ENCODE results near the gene PDCD5. TPM values are rescaled to one million over a fixed set of nuclear protein-coding genes. Genes with fewer than 3 reads are reported as not detected.
A peak's percentile ranks its signal among the peaks of the same experiment; 100 is the strongest.

Gene PDCD5
- total RNA-seq, 1 experiment from 2014 or later: 246 TPM

DNA sequence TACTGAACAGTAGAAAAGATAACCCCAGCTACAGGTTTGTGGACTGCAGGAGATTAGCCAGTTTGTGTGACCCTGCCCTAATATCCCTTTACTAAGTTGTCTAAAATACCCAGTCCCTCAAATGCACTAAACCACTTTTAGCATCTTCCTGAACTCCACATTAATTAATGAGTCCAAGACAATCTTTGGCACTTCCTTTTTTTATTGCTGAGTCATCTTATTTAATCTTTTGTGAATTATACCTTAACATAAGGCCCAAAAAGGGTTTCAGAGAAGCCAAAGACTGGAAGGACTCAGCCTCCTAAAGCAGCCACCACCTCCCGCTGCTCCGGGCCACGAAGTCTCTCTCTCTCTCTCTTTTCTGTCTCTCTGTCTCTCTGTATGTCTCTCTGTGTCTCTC lies 48.8 kb upstream of the PDCD5 start:
- POLR2A ChIA-PET: no interaction called here
- DNase-seq (ENCODE audit: low read depth, low spot score) (no peak), ATAC-seq (no peak)
- BruUV-seq (replicated peaks): no TSS peak
- Histone ChIP-seq H3K27me3 (ENCODE audit: control insufficient read depth, insufficient read depth, low read length) (no peaks in the 10 kb centered on the region), H3K4me1 (ENCODE audit: control insufficient read depth, insufficient read depth, low read length) (no peaks in the 10 kb centered on the region), H3K9me3 (ENCODE audit: control insufficient read depth, insufficient read depth, low read depth, low read length) (peaks cover 10% of the 10 kb centered on the region; the same call in 1 of the 2 replicates), H3K27ac (ENCODE audit: low read length) (no peak overlapping the region), H3K36me3 (ENCODE audit: control insufficient read depth, insufficient read depth, low read length) (no peaks in the 10 kb centered on the region), H3K4me3 (ENCODE audit: low read depth in 2 of 2, low read length in 2 of 2) (no peak overlapping the region)
- intact Hi-C loops (cut with micrococcal nuclease; ENCODE audit: unreplicated experiment): no loop called here
- CTCF ChIA-PET: no interaction called here
- in situ Hi-C loops (cut with HindIII; ENCODE audit: low pct_unique_long_range_greater_than_20kb, low sequenced_read_pairs): no loop called here
- TF ChIP-seq, protein P1, sequence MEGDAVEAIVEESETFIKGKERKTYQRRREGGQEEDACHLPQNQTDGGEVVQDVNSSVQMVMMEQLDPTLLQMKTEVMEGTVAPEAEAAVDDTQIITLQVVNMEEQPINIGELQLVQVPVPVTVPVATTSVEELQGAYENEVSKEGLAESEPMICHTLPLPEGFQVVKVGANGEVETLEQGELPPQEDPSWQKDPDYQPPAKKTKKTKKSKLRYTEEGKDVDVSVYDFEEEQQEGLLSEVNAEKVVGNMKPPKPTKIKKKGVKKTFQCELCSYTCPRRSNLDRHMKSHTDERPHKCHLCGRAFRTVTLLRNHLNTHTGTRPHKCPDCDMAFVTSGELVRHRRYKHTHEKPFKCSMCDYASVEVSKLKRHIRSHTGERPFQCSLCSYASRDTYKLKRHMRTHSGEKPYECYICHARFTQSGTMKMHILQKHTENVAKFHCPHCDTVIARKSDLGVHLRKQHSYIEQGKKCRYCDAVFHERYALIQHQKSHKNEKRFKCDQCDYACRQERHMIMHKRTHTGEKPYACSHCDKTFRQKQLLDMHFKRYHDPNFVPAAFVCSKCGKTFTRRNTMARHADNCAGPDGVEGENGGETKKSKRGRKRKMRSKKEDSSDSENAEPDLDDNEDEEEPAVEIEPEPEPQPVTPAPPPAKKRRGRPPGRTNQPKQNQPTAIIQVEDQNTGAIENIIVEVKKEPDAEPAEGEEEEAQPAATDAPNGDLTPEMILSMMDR (IDR thresholded peaks at IDR 0.05): no peak
- TF ChIP-seq SIN3A (IDR thresholded peaks at IDR 0.05; ENCODE audit: borderline replicate concordance, insufficient read depth, low read depth, low read length): no peak
- no peak for TF ChIP-seq POLR2AphosphoS5 (IDR thresholded peaks at IDR 0.05; ENCODE audit: low read depth, low read length)
- TF ChIP-seq TCF7L2 (IDR thresholded peaks at IDR 0.05; ENCODE audit: low read depth, low read length): no peak
- TF ChIP-seq, protein P2, sequence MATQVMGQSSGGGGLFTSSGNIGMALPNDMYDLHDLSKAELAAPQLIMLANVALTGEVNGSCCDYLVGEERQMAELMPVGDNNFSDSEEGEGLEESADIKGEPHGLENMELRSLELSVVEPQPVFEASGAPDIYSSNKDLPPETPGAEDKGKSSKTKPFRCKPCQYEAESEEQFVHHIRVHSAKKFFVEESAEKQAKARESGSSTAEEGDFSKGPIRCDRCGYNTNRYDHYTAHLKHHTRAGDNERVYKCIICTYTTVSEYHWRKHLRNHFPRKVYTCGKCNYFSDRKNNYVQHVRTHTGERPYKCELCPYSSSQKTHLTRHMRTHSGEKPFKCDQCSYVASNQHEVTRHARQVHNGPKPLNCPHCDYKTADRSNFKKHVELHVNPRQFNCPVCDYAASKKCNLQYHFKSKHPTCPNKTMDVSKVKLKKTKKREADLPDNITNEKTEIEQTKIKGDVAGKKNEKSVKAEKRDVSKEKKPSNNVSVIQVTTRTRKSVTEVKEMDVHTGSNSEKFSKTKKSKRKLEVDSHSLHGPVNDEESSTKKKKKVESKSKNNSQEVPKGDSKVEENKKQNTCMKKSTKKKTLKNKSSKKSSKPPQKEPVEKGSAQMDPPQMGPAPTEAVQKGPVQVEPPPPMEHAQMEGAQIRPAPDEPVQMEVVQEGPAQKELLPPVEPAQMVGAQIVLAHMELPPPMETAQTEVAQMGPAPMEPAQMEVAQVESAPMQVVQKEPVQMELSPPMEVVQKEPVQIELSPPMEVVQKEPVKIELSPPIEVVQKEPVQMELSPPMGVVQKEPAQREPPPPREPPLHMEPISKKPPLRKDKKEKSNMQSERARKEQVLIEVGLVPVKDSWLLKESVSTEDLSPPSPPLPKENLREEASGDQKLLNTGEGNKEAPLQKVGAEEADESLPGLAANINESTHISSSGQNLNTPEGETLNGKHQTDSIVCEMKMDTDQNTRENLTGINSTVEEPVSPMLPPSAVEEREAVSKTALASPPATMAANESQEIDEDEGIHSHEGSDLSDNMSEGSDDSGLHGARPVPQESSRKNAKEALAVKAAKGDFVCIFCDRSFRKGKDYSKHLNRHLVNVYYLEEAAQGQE (IDR thresholded peaks at IDR 0.05; ENCODE audit: insufficient read depth in 1 of 2, low read depth in 2 of 2, low read length in 1 of 2): no peak

GRCh38 chr19:32537580-32537979 lies 43.4 kb upstream of the PDCD5 start:
- Histone ChIP-seq H3K27me3 (ENCODE audit: control insufficient read depth, insufficient read depth, low read length) (no peaks in the 10 kb centered on the region), H3K36me3 (ENCODE audit: control insufficient read depth, insufficient read depth, low read length) (no peaks in the 10 kb centered on the region), H3K4me1 (ENCODE audit: control insufficient read depth, insufficient read depth, low read length) (no peaks in the 10 kb centered on the region), H3K27ac (ENCODE audit: low read length) (no peak overlapping the region), H3K4me3 (ENCODE audit: low read depth in 2 of 2, low read length in 2 of 2) (no peak overlapping the region), H3K9me3 (ENCODE audit: control insufficient read depth, insufficient read depth, low read depth, low read length) (no peaks in the 10 kb centered on the region)
- TF ChIP-seq, protein P2 (IDR thresholded peaks at IDR 0.05; ENCODE audit: insufficient read depth in 1 of 2, low read depth in 2 of 2, low read length in 1 of 2): peak in 1 of 2 experiments; percentile 47; a peak in 1 of 4 replicates
- TF ChIP-seq, protein P1 (IDR thresholded peaks at IDR 0.05): no peak
- in situ Hi-C loops (cut with HindIII; ENCODE audit: low pct_unique_long_range_greater_than_20kb, low sequenced_read_pairs): no loop called here
- ChIA-PET CTCF (interaction anchor here (0.7 kb wide), 1 partner anchor 123 kb away, joined by 3 read pairs; no protein-coding TSS in a partner anchor), POLR2A (no interaction called here)
- no TSS peak for BruUV-seq (replicated peaks)
- no peak for DNase-seq (ENCODE audit: low read depth, low spot score)
- intact Hi-C loops (cut with micrococcal nuclease; ENCODE audit: unreplicated experiment): no loop called here
- no peak for ATAC-seq
